Upper lobe of right lung (tissue), 1 donor: ENCODE measurements around the gene KLHDC10. TPM values are rescaled to one million over a fixed set of nuclear protein-coding genes. Genes with fewer than 3 reads are reported as not detected.
A peak's percentile ranks its signal among the peaks of the same experiment; 100 is the strongest.

Experiments
- ATAC-seq: fragments of 200-7000 bp; cut with Tn5 transposase; one replicate; pipeline ENCODE4 v1.9.1; 2020; ENCODE audit warnings: mild to moderate bottlenecking, moderate library complexity
- DNase-seq: peaks from one replicate; pipeline ENCODE4 v3.0.0-alpha.2; 2020
- H3K27ac ChIP-seq: fragments of 200-600 bp; one replicate; pipeline ENCODE4 v1.8.0; 2022
- H3K27me3 ChIP-seq: fragments of 200-600 bp; one replicate; pipeline ENCODE4 v1.8.0; 2022; ENCODE audit warnings: mild to moderate bottlenecking
- H3K36me3 ChIP-seq: fragments of 200-600 bp; one replicate; pipeline ENCODE4 v1.8.0; 2022
- H3K4me1 ChIP-seq: fragments of 200-600 bp; one replicate; pipeline ENCODE4 v1.8.0; 2022
- H3K4me3 ChIP-seq: fragments of 200-600 bp; one replicate; pipeline ENCODE4 v1.8.0; 2022; ENCODE audit warnings: mild to moderate bottlenecking
- H3K9me3 ChIP-seq: fragments of 200-600 bp; one replicate; pipeline ENCODE4 v1.8.0; 2022
- intact Hi-C: fragments of 100-400 bp; cut with DNase I; formaldehyde crosslinking; loops from one replicate; pipeline ENCODE4 v1.11.0; 2022
- total RNA-seq: library from RNA; stranded (reverse); fragmentation: NEBNext Ultra II Directional; extraction: Animal tissue kit (Norgen Biotek cat#: 25700); gene quantifications from one replicate; pipeline ENCODE4 v1.2.1, GENCODE V29; 2021
- TF ChIP-seq, protein P1 (sequence below): fragments of 200-600 bp; IDR thresholded peaks from one replicate; pipeline ENCODE4 v1.8.0; 2022; ENCODE audit warnings: antibody characterized with exemption
- donor health status: DM: no; HTN: yes; CAD: no; lungs with severe emphysema.

Gene KLHDC10
- total RNA-seq, 1 donor from 2014 or later, result 32.0 TPM

DNA sequence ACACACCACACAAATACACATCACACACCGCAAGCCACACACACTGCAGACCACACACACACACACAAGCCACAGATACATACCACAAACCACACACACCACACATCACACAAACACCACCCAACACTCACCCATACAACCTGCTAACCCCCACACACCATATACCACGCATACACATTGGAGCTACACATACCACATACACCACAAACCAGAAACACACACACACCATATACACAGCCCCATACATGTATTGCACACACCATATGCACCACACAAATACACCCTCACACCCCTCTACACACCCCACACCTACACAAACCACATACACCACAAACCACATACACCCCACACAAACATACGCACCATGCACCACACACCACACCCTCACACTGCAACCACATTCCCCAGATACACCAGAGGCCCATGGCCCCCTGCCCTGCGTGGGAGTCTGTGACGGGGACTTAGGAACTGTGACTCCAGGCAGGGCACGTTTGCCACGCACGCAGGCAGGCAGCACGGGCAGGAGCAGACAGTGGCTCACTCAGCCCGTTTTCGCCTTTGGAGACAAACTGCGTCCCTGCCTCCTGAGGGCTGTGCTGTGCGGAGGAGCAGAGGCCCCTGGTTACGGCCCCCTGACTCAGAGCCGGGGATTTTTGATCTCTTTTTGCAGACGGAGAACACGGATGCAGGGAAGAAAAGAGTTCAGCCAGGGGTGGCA is 82.3 kb downstream of the KLHDC10 start:
- intact Hi-C loops, result no loop called here
- no peak for ATAC-seq
- TF ChIP-seq, protein P1, sequence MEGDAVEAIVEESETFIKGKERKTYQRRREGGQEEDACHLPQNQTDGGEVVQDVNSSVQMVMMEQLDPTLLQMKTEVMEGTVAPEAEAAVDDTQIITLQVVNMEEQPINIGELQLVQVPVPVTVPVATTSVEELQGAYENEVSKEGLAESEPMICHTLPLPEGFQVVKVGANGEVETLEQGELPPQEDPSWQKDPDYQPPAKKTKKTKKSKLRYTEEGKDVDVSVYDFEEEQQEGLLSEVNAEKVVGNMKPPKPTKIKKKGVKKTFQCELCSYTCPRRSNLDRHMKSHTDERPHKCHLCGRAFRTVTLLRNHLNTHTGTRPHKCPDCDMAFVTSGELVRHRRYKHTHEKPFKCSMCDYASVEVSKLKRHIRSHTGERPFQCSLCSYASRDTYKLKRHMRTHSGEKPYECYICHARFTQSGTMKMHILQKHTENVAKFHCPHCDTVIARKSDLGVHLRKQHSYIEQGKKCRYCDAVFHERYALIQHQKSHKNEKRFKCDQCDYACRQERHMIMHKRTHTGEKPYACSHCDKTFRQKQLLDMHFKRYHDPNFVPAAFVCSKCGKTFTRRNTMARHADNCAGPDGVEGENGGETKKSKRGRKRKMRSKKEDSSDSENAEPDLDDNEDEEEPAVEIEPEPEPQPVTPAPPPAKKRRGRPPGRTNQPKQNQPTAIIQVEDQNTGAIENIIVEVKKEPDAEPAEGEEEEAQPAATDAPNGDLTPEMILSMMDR, result no peak
- H3K36me3 ChIP-seq, result no peaks in the 10 kb centered on the region
- H3K27ac ChIP-seq, result no peak overlapping the region
- no peaks in the 10 kb centered on the region for H3K9me3 ChIP-seq
- no peak for DNase-seq
- H3K4me1 ChIP-seq, result no peaks in the 10 kb centered on the region
- H3K27me3 ChIP-seq, result no peaks in the 10 kb centered on the region
- H3K4me3 ChIP-seq, result no peak overlapping the region

DNA sequence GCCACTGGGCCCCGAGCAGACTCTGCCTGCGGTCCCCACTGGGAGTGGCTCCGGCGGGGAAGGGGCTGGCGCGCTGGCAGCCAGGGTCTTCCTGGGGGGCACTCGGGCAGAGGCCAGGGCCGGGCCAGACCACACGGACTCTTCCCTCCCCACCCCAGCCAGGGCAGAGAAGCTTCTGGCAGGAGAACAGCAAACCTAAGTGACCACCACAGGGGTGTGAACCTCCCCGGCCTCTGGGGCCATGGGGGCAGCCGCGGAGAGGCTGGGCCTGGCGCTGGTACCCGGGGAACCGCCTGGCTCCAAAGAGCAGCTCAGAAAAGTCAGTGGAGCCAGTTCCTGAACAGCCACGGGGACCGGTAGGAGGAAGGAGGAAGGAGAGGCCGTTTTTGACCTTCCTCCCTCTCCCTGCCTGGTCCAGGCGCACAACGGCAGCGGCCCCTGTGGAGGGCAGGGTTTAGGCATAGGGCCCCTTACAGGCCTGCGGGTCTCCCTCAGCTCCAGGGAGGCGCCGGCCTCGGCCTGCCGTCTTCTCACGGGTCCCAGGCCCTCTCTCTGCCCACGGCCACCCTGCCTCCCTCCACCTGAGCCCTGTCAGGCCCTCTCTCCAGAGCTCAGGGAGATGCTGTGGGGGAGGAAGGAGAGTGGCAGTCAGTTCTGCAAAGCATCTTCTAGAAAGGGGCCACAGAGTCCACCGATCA is 83.0 kb downstream of the KLHDC10 start:
- ATAC-seq (no peak), DNase-seq (no peak)
- Histone ChIP-seq H3K27me3 (no peaks in the 10 kb centered on the region), H3K36me3 (no peaks in the 10 kb centered on the region), H3K4me1 (no peaks in the 10 kb centered on the region), H3K27ac (peak overlapping the region; percentile 55), H3K4me3 (no peak overlapping the region), H3K9me3 (no peaks in the 10 kb centered on the region)
- intact Hi-C loops, result no loop called here
- TF ChIP-seq, protein P1, result no peak

DNA sequence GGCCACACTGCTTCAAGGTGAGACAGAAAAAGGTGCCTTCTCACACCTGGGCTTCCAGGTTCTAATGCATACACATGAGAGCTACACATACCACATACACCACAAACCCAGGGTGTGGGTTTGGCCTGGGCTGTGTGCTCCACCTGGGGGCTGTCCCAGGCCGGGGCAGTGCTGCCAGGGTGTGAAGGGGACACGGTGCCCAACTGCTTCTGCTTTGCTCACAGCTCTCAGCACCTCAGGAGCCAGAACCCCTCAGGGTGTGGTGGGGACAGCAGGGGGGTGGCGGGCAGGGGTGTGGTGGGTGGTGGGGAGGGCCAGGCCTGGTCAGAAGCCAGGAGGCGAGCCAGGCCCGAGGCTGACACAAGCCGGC is 83.8 kb downstream of the KLHDC10 start:
- Histone ChIP-seq H3K27ac (peak overlapping the region; percentile 55), H3K4me3 (no peak overlapping the region), H3K9me3 (no peaks in the 10 kb centered on the region), H3K27me3 (no peaks in the 10 kb centered on the region), H3K4me1 (no peaks in the 10 kb centered on the region), H3K36me3 (no peaks in the 10 kb centered on the region)
- intact Hi-C loops, result no loop called here
- ATAC-seq (peak; percentile 87), DNase-seq (peak; percentile 83)
- TF ChIP-seq, protein P1, result no peak

DNA sequence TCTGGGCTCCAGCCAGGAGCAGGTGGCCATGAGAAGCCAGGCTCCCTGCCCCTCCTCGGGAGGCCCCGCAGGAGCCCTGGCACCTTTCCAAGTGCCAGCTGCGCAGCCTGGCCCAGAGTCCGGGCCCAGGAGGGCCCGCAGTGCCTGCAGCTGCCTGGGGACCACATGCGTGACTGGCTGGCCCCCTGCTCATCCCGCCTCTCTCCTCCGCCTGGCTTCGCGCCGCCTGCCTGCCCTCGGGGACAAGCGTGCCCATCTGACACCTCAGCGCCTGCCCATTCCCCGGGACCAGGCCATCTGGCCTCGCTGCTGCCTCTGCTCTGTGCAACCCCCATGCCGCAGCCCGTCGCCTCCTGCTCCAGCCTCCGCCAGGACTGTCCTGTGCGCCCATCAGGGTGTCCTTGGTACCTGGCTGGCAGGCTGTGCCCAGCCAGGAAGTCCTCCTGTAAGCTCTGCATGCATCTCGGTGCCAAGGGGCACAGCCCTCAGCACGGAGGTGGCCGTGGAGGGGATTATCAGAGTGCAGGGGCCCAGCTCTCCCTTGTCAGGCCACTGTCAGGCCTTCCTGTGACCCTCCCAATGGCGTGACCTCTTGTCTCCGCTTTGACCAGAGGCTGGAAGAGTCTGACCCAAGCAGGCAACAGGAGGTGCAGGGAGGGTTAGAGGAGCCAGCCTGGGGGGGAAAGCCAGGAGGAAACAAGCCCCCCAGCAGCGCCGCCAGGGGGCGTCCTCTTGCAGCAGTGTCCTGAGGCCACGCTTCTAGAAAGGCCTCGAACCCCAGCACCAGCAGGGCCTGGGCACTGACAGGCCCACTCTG is 84.4 kb downstream of the KLHDC10 start:
- ATAC-seq (peak; percentile 2), DNase-seq (no peak)
- H3K4me3 ChIP-seq, result no peak overlapping the region
- intact Hi-C loops, result no loop called here
- H3K9me3 ChIP-seq, result no peaks in the 10 kb centered on the region
- no peak overlapping the region for H3K27ac ChIP-seq
- peaks cover under 1% of the 10 kb centered on the region for H3K36me3 ChIP-seq
- no peaks in the 10 kb centered on the region for H3K27me3 ChIP-seq
- TF ChIP-seq, protein P1, result no peak
- no peaks in the 10 kb centered on the region for H3K4me1 ChIP-seq

DNA sequence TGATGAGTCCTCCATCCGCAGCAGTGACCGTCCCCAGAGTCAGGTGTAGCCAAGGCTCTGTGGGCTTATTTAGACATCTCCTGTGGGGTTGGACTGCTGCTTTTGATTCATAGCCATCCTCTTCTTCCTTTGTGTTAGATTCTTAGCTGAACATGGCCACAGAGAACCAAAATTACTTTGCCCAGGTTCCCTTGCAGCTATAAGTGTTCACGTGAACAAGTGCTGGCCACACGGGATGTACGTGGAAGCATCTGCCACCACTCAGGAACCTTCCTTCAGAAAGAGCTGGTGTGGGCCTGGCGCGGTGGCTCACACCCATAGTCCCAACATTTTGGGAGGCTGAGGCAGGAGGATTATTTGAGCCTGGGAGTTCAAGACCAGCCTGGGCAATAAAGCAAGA is 85.8 kb downstream of the KLHDC10 start:
- ATAC-seq, result no peak
- no peaks in the 10 kb centered on the region for H3K4me1 ChIP-seq
- no peak for DNase-seq
- intact Hi-C loops, result no loop called here
- no peaks in the 10 kb centered on the region for H3K9me3 ChIP-seq
- no peak overlapping the region for H3K27ac ChIP-seq
- TF ChIP-seq, protein P1, result no peak
- peaks cover 7% of the 10 kb centered on the region for H3K36me3 ChIP-seq
- no peak overlapping the region for H3K4me3 ChIP-seq
- H3K27me3 ChIP-seq, result no peaks in the 10 kb centered on the region
